CD1c-positive myeloid dendritic cell (primary cell): Measurements from ENCODE around the gene MAP3K2.

Experiments
- DNase-seq: peaks from one replicate; pipeline ENCODE4 v3.0.0-alpha.2; 2016; ENCODE audit errors: extremely low spot score

MAP3K2 gene

GRCh38 chr2:127293386-127293747 lies 94.4 kb downstream of the MAP3K2 start:
- DNase-seq, result no peak

DNA sequence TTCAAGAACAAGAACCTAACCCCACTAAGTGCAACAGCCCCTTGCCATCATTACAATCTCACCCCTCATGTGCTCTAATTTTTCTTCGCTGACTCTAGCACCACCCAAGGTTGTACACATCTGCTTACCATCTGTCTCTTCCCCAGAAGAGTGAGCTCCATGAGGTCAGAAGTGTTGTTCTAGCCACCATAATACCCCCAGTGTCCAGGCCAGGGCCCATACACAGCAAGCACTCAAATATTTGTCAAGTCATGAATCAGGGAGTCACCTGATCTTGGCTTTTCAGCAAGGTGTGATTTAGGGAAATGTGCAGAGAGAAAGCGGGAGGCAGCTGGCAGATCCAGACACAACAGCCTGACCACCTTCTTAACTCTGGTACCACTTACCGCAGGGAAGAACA lies 99.5 kb downstream of the MAP3K2 start:
- no peak for DNase-seq

DNA sequence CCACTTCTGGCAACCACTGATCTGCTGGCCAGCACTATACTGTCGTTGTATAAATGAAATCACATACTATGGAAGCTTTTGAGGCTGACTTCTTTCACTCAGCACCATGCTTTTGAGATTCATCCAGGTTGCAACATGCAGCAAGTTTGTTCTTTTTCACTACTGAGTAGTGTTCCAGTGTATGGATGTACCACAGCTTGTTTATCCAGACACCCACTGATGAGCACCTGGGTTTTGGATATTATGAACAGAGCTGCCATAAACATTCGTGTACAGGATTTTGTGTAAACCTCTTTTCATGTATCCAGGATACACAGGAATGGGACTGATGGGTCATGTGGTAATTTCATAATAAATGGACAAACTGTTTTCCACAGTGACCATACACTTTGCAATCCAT lies 104.5 kb downstream of the MAP3K2 start:
- DNase-seq, result no peak

DNA sequence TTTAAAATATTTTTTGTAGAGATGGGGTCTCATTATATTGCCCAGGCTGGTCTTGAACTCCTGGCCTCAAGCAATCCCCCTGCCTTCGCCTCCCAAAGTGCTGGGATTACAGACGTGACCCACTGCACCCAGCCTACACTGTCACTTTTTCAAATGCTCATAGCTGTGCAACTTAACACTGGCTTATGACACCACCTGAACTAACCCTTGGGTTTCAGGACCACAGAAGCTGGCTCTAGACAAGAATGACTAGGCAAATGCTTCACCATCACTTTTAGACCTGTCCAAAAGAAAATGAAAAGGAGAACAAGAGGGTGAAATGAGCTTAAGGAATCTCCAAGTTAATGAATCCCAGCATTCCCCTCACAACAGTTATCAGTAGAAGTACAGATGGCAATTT lies 107.1 kb downstream of the MAP3K2 start:
- no peak for DNase-seq

DNA sequence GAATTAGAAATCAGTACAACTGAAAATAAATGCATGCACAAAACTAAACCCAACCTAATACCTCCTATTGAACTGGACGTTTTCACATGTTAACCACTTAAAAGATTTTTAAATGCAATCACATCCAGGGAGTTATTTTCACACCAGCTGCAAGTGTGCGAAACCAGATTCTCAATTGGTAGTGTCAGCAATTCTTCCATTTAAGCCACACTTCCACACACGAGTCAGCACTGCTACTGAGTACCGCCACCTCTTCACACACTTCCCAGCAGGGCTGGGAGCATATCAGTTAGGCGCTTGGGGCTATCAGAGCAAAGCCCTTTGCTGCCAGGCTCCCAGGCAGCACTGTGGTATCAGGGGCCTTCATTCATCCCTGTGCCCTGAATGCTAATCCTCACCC lies 108.0 kb downstream of the MAP3K2 start:
- DNase-seq, result no peak

- peak; percentile 68 for DNase-seq
Observed at GRCh38 chr2:127278959-127279358, 108.8 kb downstream of the MAP3K2 start.

DNA sequence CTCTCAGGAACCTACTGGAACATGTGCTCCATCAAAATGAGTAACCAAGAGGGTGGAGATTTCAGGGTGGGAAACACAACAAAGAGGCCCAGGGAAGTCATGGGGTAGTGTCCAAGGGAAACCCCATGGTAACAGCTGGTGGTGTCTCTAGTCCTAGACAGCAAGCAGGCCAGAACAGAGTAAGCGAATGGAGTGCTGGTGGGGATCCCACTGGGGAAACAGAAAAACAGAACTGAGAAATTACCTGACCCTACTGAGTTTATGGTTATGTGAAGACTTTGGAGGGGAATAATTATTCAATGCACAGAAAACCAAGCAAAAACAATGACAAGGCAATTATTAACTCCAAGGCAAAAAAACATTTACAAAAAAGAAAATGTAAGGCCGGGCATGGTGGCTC lies 110.7 kb downstream of the MAP3K2 start:
- no peak for DNase-seq

GRCh38 chr2:127275789-127276188 lies 112.0 kb downstream of the MAP3K2 start:
- DNase-seq, result no peak

DNA sequence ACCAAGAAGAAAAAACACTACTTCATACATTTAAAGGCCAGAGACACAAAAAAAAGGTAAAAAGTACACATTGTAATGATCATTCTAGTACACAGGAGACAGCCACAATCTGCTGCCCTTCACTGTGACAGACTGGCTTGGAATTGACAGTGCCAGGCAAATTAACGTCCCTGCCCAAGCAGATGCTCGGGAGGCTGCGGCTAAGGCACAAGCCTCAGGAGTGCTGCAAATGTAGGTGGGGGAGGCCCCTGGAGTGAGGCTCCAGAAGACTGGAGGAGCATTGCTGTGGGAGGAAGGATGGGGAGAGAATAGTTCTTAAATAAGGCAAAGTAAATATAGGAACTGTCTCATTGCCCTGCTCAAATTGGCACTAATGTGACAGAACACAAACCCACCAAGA lies 112.4 kb downstream of the MAP3K2 start:
- no peak for DNase-seq

- DNase-seq, result no peak
Observed at GRCh38 chr2:127270663-127271062, 117.1 kb downstream of the MAP3K2 start.

GRCh38 chr2:127261804-127262406 lies 125.9 kb downstream of the MAP3K2 start:
- no peak for DNase-seq

GRCh38 chr2:127259355-127259754 lies 128.4 kb downstream of the MAP3K2 start:
- no peak for DNase-seq

- DNase-seq, result no peak
Observed at GRCh38 chr2:127256866-127257265, 130.9 kb downstream of the MAP3K2 start.

DNA sequence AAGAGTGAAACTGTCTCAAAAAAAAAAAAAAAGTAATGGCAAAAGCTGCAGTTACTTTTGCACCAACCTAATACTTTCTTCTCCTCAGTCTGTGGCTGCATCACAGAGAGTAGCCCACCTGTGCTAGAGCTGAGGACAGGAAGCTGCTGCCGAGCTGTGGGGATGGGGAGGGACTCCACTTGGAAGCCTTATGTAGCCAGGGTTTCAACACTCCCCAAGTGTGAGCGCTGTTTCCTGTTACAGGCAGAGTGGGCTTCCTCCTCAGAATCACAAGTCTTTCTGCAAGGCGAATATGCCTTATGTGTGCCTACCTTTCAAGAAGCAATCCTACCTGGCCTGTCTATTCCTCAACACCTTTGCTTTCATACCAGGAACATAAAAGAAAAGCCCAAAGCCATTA lies 131.4 kb downstream of the MAP3K2 start:
- no peak for DNase-seq

DNA sequence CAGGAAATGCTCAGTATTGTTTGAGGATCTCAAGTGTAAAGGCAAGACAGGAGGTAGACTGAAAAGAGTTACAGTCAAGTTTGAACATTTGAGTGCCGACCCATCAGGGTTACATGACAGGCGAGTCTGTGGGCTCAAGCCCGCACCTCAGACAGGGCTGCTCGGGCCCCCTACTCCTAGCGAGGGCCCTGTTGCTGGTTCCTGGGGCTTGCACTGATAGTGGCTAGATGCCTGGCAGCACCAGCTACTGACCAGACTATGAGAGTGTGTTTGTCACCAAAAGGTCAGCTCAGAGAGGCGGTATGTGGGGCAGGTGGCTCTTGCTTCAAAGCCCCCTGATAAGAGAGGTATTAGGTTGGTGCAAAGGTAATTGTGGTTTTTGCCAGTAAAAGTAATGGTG lies 132.1 kb downstream of the MAP3K2 start:
- DNase-seq, result no peak

GRCh38 chr2:127255146-127255545 lies 132.6 kb downstream of the MAP3K2 start:
- DNase-seq, result no peak

- no peak for DNase-seq
Observed at GRCh38 chr2:127254386-127254981, 133.3 kb downstream of the MAP3K2 start.
